ENCODE data around the gene TET3.

DNA sequence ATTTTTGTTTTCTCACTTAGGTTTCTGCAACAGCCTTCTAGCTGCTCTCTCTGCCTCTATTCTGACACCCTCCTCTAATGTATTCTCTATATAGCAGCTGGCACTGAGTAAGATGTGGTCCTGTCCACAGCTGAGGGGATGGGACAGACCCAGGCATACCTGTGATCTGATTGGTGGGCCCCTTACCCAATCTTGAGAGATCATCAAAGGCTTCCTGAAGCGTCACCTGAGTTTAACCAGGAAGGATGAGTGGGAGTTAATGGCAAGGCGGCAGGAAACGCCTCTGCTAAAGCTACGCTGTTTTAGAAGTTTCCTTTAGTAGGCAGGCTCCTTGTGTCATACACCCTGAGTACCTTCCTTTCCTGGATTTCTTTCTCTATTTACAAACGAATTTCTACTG lies 5.7 kb upstream of the TET3 start:
- TF ChIP-seq, protein P1, sequence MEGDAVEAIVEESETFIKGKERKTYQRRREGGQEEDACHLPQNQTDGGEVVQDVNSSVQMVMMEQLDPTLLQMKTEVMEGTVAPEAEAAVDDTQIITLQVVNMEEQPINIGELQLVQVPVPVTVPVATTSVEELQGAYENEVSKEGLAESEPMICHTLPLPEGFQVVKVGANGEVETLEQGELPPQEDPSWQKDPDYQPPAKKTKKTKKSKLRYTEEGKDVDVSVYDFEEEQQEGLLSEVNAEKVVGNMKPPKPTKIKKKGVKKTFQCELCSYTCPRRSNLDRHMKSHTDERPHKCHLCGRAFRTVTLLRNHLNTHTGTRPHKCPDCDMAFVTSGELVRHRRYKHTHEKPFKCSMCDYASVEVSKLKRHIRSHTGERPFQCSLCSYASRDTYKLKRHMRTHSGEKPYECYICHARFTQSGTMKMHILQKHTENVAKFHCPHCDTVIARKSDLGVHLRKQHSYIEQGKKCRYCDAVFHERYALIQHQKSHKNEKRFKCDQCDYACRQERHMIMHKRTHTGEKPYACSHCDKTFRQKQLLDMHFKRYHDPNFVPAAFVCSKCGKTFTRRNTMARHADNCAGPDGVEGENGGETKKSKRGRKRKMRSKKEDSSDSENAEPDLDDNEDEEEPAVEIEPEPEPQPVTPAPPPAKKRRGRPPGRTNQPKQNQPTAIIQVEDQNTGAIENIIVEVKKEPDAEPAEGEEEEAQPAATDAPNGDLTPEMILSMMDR (optimal IDR thresholded peaks at IDR 0.05 in 1 of 3, IDR thresholded peaks at IDR 0.05 in 1 of 3, conservative IDR thresholded peaks at IDR 0.05 in 1 of 3; ENCODE audit: extremely low read depth in 1 of 3, insufficient read depth in 2 of 3, low read length in 3 of 3): no peak
- TF ChIP-seq EZH2 (IDR thresholded peaks at IDR 0.05; ENCODE audit: low read length): no peak

All from keratinocyte (primary cell).